A673 (cell line): Measurements from ENCODE around the gene SGSM2. TPM values are rescaled to one million over a fixed set of nuclear protein-coding genes. Genes with fewer than 3 reads are reported as not detected.

Experiments
- BruUV-seq: library from RNA; stranded (reverse); fragments of 400-500 nt; replicated peaks from 2 replicates; lab custom pipeline; 2021; lab: Mats Ljungman, UMichigan
- CTCF ChIA-PET: fragments of 300-600 bp; sonication (Branson Sonifier 250); formaldehyde crosslinking; loops from one replicate; lab custom pipeline; 2022; ENCODE audit warnings: antibody characterized with exemption; lab: Charles Lee
- POLR2A ChIA-PET: fragments of 300-600 bp; sonication (Branson Sonifier 250); formaldehyde crosslinking; loops from one replicate; lab custom pipeline; 2022; ENCODE audit warnings: antibody characterized with exemption; ENCODE audit not compliant: low non-redundant PET; lab: Charles Lee
- DNase-seq: peaks from one replicate; pipeline ENCODE4 v3.0.0-alpha.2; 2015; ENCODE audit warnings: low spot score
- H3K27ac ChIP-seq: fragments of 200-600 bp; sonication (generic); 2 replicates; pipeline ENCODE4 v1.5.1; 2016; ENCODE audit warnings: mixed run types, low read depth, mild to moderate bottlenecking, mixed read lengths, antibody characterized with exemption, low read length; ENCODE audit not compliant: poor library complexity, severe bottlenecking
- H3K27me3 ChIP-seq: fragments of 200-600 bp; sonication (generic); replicated peaks from 2 replicates; pipeline ENCODE4 v1.6.1; 2017; ENCODE audit warnings: mixed run types, low read depth, mild to moderate bottlenecking, mixed read lengths, antibody characterized with exemption, low read length; ENCODE audit not compliant: insufficient read depth, poor library complexity
- H3K36me3 ChIP-seq: fragments of 200-600 bp; sonication (generic); 2 replicates; pipeline ENCODE4 v1.6.1; 2016; ENCODE audit warnings: mixed run types, mild to moderate bottlenecking, mixed read lengths, antibody characterized with exemption, low read length; ENCODE audit not compliant: insufficient read depth, poor library complexity, severe bottlenecking
- H3K4me1 ChIP-seq: fragments of 200-600 bp; sonication (generic); 2 replicates; pipeline ENCODE4 v1.6.1; 2017; ENCODE audit warnings: mixed run types, mild to moderate bottlenecking, mixed read lengths, antibody characterized with exemption, low read length; ENCODE audit not compliant: insufficient read depth, poor library complexity, severe bottlenecking
- H3K4me3 ChIP-seq: fragments of 200-600 bp; sonication (generic); 2 replicates; pipeline ENCODE4 v1.5.1; 2016; ENCODE audit warnings: low read depth, mixed run types, mild to moderate bottlenecking, mixed read lengths, low read length; ENCODE audit not compliant: poor library complexity, severe bottlenecking
- H3K9me3 ChIP-seq: fragments of 200-600 bp; sonication (generic); 2 replicates; pipeline ENCODE4 v1.6.1; 2016; ENCODE audit warnings: mixed run types, low read depth, mild to moderate bottlenecking, mixed read lengths, antibody characterized with exemption, low read length; ENCODE audit not compliant: poor library complexity, severe bottlenecking
- CTCF ChIP-seq: fragments of 300-800, 200-600 bp; sonication (generic); conservative IDR thresholded peaks from 2 replicates; pipeline ENCODE4 v1.5.1; 2017; ENCODE audit warnings: low read depth, mild to moderate bottlenecking, antibody characterized with exemption, low read length, moderate library complexity, mixed read lengths
- EZH2 ChIP-seq: fragments of 200-600 bp; sonication (generic); IDR thresholded peaks from 2 replicates; pipeline ENCODE4 v1.6.1; 2017; ENCODE audit warnings: borderline replicate concordance, low read depth, mild to moderate bottlenecking, mixed read lengths, antibody characterized with exemption, low read length; ENCODE audit not compliant: poor library complexity, severe bottlenecking
- intact Hi-C: fragments of 100-400 bp; cut with micrococcal nuclease; formaldehyde crosslinking; loops from one replicate; pipeline ENCODE4 v1.10.0; 2022; ENCODE audit not compliant: unreplicated experiment
- total RNA-seq: library from RNA; stranded (reverse); gene quantifications from 2 replicates; pipeline ENCODE4 v1.2.3, GENCODE V29; 2021

SGSM2 gene
- total RNA-seq, 1 experiment from 2014 or later: 81.2 TPM

DNA sequence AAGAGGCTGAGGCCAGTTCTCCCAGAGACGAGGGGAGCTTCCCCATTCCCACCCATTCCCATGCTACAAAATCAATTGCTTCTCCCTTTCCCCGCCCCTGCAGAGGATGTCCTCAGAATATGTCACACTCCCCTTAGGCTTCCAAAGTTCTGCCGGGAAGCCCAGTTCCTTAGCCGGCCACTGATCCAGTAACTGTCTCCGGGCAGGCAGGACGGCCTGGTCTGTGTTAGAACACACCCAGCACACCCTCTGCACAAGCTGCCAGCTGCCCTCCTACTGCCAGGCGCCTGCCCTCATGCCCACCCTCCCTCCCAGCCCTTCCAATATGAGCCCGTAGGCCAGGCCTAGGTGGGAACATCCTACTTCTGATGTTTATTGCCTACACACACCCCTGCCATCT lies 31.1 kb downstream of the SGSM2 start:
- TF ChIP-seq CTCF (no peak), EZH2 (no peak)
- intact Hi-C loops: no loop called here
- no peaks in the 10 kb centered on the region for H3K27me3 ChIP-seq
- BruUV-seq: no TSS peak
- H3K36me3 ChIP-seq: peaks cover 8% of the 10 kb centered on the region
- peaks cover 5% of the 10 kb centered on the region for H3K4me1 ChIP-seq
- H3K27ac ChIP-seq: no peak overlapping the region
- no peak for DNase-seq
- H3K9me3 ChIP-seq: no peaks in the 10 kb centered on the region
- ChIA-PET POLR2A (interaction anchor here (0.6 kb wide), 1 partner anchor 60 kb away, joined by 3 read pairs; no protein-coding TSS in a partner anchor), CTCF (interaction anchor here (1.5 kb wide), 1 partner anchor 14 kb away, joined by 4 read pairs; no protein-coding TSS in a partner anchor)
- H3K4me3 ChIP-seq: no peak overlapping the region

GRCh38 chr17:2369039-2369438 lies 31.7 kb downstream of the SGSM2 start:
- no peak overlapping the region for H3K4me3 ChIP-seq
- peak overlapping the region; percentile 1 for H3K27ac ChIP-seq
- ChIA-PET CTCF (interaction anchor here (0.6 to 1.5 kb wide), 2 partner anchors 13 to 20 kb away, joined by 3 to 4 read pairs; no protein-coding TSS in a partner anchor), POLR2A (interaction anchor here (0.6 to 0.9 kb wide), 2 partner anchors 13 to 59 kb away, joined by 3 read pairs; no protein-coding TSS in a partner anchor)
- intact Hi-C loops: no loop called here
- peaks cover 11% of the 10 kb centered on the region for H3K36me3 ChIP-seq
- no peaks in the 10 kb centered on the region for H3K27me3 ChIP-seq
- no TSS peak for BruUV-seq
- TF ChIP-seq EZH2: no peak
- no peak for TF ChIP-seq CTCF
- H3K4me1 ChIP-seq: peaks cover 5% of the 10 kb centered on the region
- no peak for DNase-seq
- no peaks in the 10 kb centered on the region for H3K9me3 ChIP-seq

DNA sequence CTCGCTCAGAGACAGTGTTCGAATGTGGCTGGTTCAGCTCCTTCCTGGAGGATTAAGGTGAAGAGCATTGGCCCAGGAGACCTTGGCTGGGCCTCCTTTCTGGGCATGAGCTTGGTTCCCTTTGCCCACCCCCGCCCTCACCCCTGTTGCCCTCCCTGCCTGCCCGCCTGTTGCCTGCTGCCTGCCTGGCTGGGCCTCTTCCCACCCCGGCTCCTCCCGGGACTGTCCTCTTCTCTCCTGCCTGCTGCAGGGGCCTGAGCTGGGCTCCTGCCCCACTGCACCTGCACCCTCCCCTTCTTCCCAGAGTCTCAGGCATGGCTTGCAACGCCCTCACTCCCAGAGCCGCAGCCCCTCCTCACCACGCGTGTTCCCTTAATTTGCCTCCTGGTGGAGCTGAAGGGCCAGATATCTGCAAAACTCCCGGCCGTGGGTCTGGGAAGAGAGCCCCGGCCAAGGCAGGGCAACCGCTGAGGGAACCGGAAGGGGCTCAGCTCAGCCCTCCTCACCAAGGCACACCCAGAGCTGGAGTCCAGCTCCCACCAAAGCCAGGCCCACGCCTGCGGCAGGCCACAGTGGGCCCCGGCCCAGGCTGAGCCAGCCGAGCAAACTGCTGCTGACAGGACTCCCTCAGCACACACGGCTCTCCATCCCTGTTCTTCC lies 32.4 kb downstream of the SGSM2 start:
- Histone ChIP-seq H3K9me3 (no peaks in the 10 kb centered on the region), H3K27ac (no peak overlapping the region), H3K4me3 (no peak overlapping the region), H3K27me3 (no peaks in the 10 kb centered on the region), H3K4me1 (peaks cover 5% of the 10 kb centered on the region), H3K36me3 (peaks cover 10% of the 10 kb centered on the region)
- intact Hi-C loops: no loop called here
- CTCF ChIA-PET: interaction anchor here (0.6 to 1.5 kb wide), 2 partner anchors 13 to 21 kb away, joined by 3 to 4 read pairs; no protein-coding TSS in a partner anchor
- no peak for TF ChIP-seq EZH2
- TF ChIP-seq CTCF: peak; percentile 29; the same call in 1 of the 2 replicates
- BruUV-seq: no TSS peak
- DNase-seq: peak; percentile 48
- POLR2A ChIA-PET: interaction anchor here (0.7 to 0.9 kb wide), 2 partner anchors 13 to 503 kb away, joined by 3 to 4 read pairs; no protein-coding TSS in a partner anchor
